ENCODE data around the gene ARL16.

- peak in 1 of 3 donors; percentile 11 for TF ChIP-seq CTCF (IDR thresholded peaks at IDR 0.05)
- peak; percentile 48 to 84 (median 65) for TF ChIP-seq POLR2AphosphoS5 (IDR thresholded peaks at IDR 0.05)
Observed at GRCh38 chr17:81636505-81637288, 46.9 kb downstream of the ARL16 start, which contains the start of the genes NPLOC4 and TSPAN10.
